Measurements from ENCODE around the gene PPT1. TPM values are rescaled to one million over a fixed set of nuclear protein-coding genes. Genes with fewer than 3 reads are reported as not detected.

PPT1 gene
- polyA plus RNA-seq, 1 donor from 2014 or later: 64.6 TPM

- Histone ChIP-seq H3K4me3 (ENCODE audit: low read length) (no peak overlapping the region), H3K27me3 (ENCODE audit: insufficient read depth, low read depth, low read length) (no peaks in the 10 kb centered on the region), H3K9me3 (ENCODE audit: low read length) (no peaks in the 10 kb centered on the region), H3F3A (ENCODE audit: insufficient read depth, low read length, poor library complexity, severe bottlenecking) (no peaks in the 10 kb centered on the region), H3K27ac (ENCODE audit: low read length) (no peak overlapping the region), H4K20me1 (ENCODE audit: insufficient read depth) (no peaks in the 10 kb centered on the region), H3K9me2 (ENCODE audit: insufficient read depth, low read length) (no peaks in the 10 kb centered on the region), H3K4me2 (ENCODE audit: low read length) (no peak overlapping the region), H2AFZ (ENCODE audit: low read depth, low read length) (no peak overlapping the region), H3K36me3 (ENCODE audit: insufficient read depth, low read length) (no peaks in the 10 kb centered on the region), H3K79me2 (replicated peaks; ENCODE audit: insufficient read depth, low read length) (peaks cover 56% of the 10 kb centered on the region), H3K9ac (ENCODE audit: low read length) (no peak overlapping the region)
- TF ChIP-seq TAF1 (IDR thresholded peaks at IDR 0.05; ENCODE audit: low read depth): no peak
- no peak for TF ChIP-seq RAD21 (conservative IDR thresholded peaks at IDR 0.05)
- TF ChIP-seq SMC3 (conservative IDR thresholded peaks at IDR 0.05; ENCODE audit: poor library complexity): no peak
- no peak for TF ChIP-seq POLR2AphosphoS5 (IDR thresholded peaks at IDR 0.05)
- TF ChIP-seq EP300 (conservative IDR thresholded peaks at IDR 0.05; ENCODE audit: poor library complexity, severe bottlenecking): no peak
- no peak for TF ChIP-seq REST (IDR thresholded peaks at IDR 0.05; ENCODE audit: borderline replicate concordance)
- no peak for TF ChIP-seq MXI1 (conservative IDR thresholded peaks at IDR 0.05; ENCODE audit: poor library complexity, severe bottlenecking)
- TF ChIP-seq CTCF (IDR thresholded peaks at IDR 0.05; ENCODE audit: poor library complexity, severe bottlenecking): no peak
These were observed 49.8 kb downstream of the PPT1 start for GRCh38 chr1:40047276-40047675.

GRCh38 chr1:40045766-40046165 lies 51.3 kb downstream of the PPT1 start:
- Histone ChIP-seq H2AFZ (ENCODE audit: low read depth, low read length) (no peak overlapping the region), H3K36me3 (ENCODE audit: insufficient read depth, low read length) (no peaks in the 10 kb centered on the region), H3K9me3 (ENCODE audit: low read length) (no peaks in the 10 kb centered on the region), H3K79me2 (replicated peaks; ENCODE audit: insufficient read depth, low read length) (peaks cover 65% of the 10 kb centered on the region), H3K9me2 (ENCODE audit: insufficient read depth, low read length) (no peaks in the 10 kb centered on the region), H3K4me2 (ENCODE audit: low read length) (no peak overlapping the region), H4K20me1 (ENCODE audit: insufficient read depth) (no peaks in the 10 kb centered on the region), H3K27me3 (ENCODE audit: insufficient read depth, low read depth, low read length) (no peaks in the 10 kb centered on the region), H3F3A (ENCODE audit: insufficient read depth, low read length, poor library complexity, severe bottlenecking) (no peaks in the 10 kb centered on the region), H3K4me3 (ENCODE audit: low read length) (no peak overlapping the region), H3K9ac (ENCODE audit: low read length) (no peak overlapping the region), H3K27ac (ENCODE audit: low read length) (no peak overlapping the region)
- TF ChIP-seq CTCF (IDR thresholded peaks at IDR 0.05; ENCODE audit: poor library complexity, severe bottlenecking) (no peak), TAF1 (IDR thresholded peaks at IDR 0.05; ENCODE audit: low read depth) (no peak)
